K562 (cell line): ENCODE measurements around the gene ASPG. TPM values are rescaled to one million over a fixed set of nuclear protein-coding genes. Genes with fewer than 3 reads are reported as not detected.

Source experiments
- ATAC-seq: fragments of 200-7000 bp; cut with Tn5 transposase; 3 replicates; pipeline ENCODE4 v1.9.1; 2020; ENCODE audit warnings: moderate library complexity
- BruUV-seq: library from RNA; stranded (reverse); fragments of 400-500 nt; replicated peaks from 2 replicates; lab custom pipeline; 2021; lab: Mats Ljungman, UMichigan
- CTCF ChIA-PET: fragments of 300-600 bp; formaldehyde crosslinking; extraction: SDS; loops from one replicate; lab custom pipeline; 2021; ENCODE audit warnings: low intra/inter-chr PET ratio; lab: Yijun Ruan, JAX
- POLR2A ChIA-PET: fragments of 300-600, 350-650 bp; sonication (Branson Sonifier 250); formaldehyde crosslinking; extraction: SDS; loops from one replicate; lab custom pipeline; 2021; ENCODE audit warnings: antibody characterized with exemption, inconsistent platforms; lab: Yijun Ruan, JAX
- DNase-seq, 4 experiments: peaks; one replicate each; pipeline versions ENCODE4 v3.0.0 to v3.0.0-alpha.2; 2011 to 2018; ENCODE audit warnings: low spot score in 3 of 4, mixed read lengths in 3 of 4; ENCODE audit errors: extremely low read depth in 1 of 4
- FAIRE-seq: peaks from 2 replicates; lab custom pipeline; 2011; peaks lifted over from hg19 to GRCh38; lab: Jason Lieb, UNC
- H2AFZ ChIP-seq: 2 replicates; pipeline ENCODE4 v1.6.0; 2011; ENCODE audit warnings: low read depth, low read length, control low read depth, inconsistent platforms
- H3K27ac ChIP-seq: fragments of 200-600 bp; 3 replicates; pipeline ENCODE4 v1.8.0; 2011; ENCODE audit warnings: low read depth, mild to moderate bottlenecking, control low read depth, inconsistent platforms, low read length, moderate library complexity, mixed read lengths; ENCODE audit errors: extremely low read depth
- H3K27me3 ChIP-seq, 2 experiments: fragments of 300-600 bp in 1 of 2; 2 replicates in 1 of 2; 3 replicates in 1 of 2; pipeline versions ENCODE4 v1.6.0 to v1.8.0; 2011; ENCODE audit warnings: inconsistent platforms in 2 of 2, low read length in 2 of 2, mild to moderate bottlenecking in 1 of 2, mixed read lengths in 1 of 2, moderate library complexity in 1 of 2; ENCODE audit not compliant: control insufficient read depth in 2 of 2, insufficient read depth in 2 of 2
- H3K36me3 ChIP-seq: fragments of 300-600 bp; 3 replicates; pipeline ENCODE4 v1.8.0; 2011; ENCODE audit warnings: mild to moderate bottlenecking, low read length, inconsistent platforms; ENCODE audit not compliant: control insufficient read depth, insufficient read depth
- H3K4me1 ChIP-seq, 2 experiments: fragments of 200-600 bp in 1 of 2; replicated peaks in 1 of 2; 2 replicates in 1 of 2; 3 replicates in 1 of 2; pipeline versions ENCODE4 v1.5.1 to v1.8.0; 2011; ENCODE audit warnings: inconsistent platforms in 2 of 2, low read length in 2 of 2, mild to moderate bottlenecking in 1 of 2, mixed read lengths in 1 of 2, moderate library complexity in 1 of 2; ENCODE audit not compliant: control insufficient read depth in 2 of 2, insufficient read depth in 2 of 2
- H3K4me2 ChIP-seq: 2 replicates; pipeline ENCODE4 v1.6.1; 2011; ENCODE audit warnings: low read length, control low read depth, inconsistent platforms, mixed read lengths; ENCODE audit not compliant: insufficient read depth
- H3K4me3 ChIP-seq: fragments of 200-600 bp; sonication (generic), shearing (Covaris generic); 2 replicates; pipeline ENCODE4 v1.5.1; 2016; ENCODE audit warnings: control low read depth, inconsistent platforms
- H3K79me2 ChIP-seq: fragments of 200-600 bp; 3 replicates; pipeline ENCODE4 v1.8.0; 2011; ENCODE audit warnings: low read length, inconsistent platforms; ENCODE audit not compliant: control insufficient read depth, insufficient read depth
- H3K9ac ChIP-seq, 2 experiments: 2 replicates each; pipeline versions ENCODE4 v1.6.0 to v1.6.1; 2011; ENCODE audit warnings: low read depth in 2 of 2, low read length in 2 of 2, control low read depth in 1 of 2, inconsistent platforms in 1 of 2, mild to moderate bottlenecking in 1 of 2, mixed read lengths in 1 of 2; ENCODE audit not compliant: insufficient read depth in 1 of 2
- H3K9me1 ChIP-seq: one replicate; pipeline ENCODE4 v1.6.0; 2011; ENCODE audit warnings: inconsistent platforms, mild to moderate bottlenecking, low read length, moderate library complexity; ENCODE audit not compliant: control insufficient read depth, insufficient read depth
- H3K9me3 ChIP-seq: replicated peaks from 2 replicates; pipeline ENCODE4 v1.5.1; 2011; ENCODE audit warnings: low read depth, low read length, inconsistent platforms; ENCODE audit not compliant: control insufficient read depth, insufficient read depth
- H4K20me1 ChIP-seq: replicated peaks from 2 replicates; pipeline ENCODE4 v1.6.1; 2011; ENCODE audit warnings: low read length, inconsistent platforms, mixed read lengths; ENCODE audit not compliant: control insufficient read depth, insufficient read depth
- E4F1 ChIP-seq: fragments of 250-450 bp; sonication (Bioruptor Pico); IDR thresholded peaks from 2 replicates; pipeline ENCODE4 v1.5.0; 2021; ENCODE audit warnings: mild to moderate bottlenecking, borderline replicate concordance
- LARP7 ChIP-seq: fragments of 450-650 bp; IDR thresholded peaks from 2 replicates; pipeline ENCODE4 v1.6.1; 2016
- ZNF253 ChIP-seq: fragments of 250-450 bp; sonication (Bioruptor Pico); conservative IDR thresholded peaks from 2 replicates; pipeline ENCODE4 v1.6.1; 2021; ENCODE audit warnings: mild to moderate bottlenecking
- WGBS: fragments of 100-300 bp; shearing (Covaris generic); methylation state at CpG from one replicate; pipeline ENCODE4 v1.1.6; 2016; ENCODE audit warnings: low coverage, mixed read lengths; ENCODE audit not compliant: insufficient coverage; ENCODE audit errors: missing lambda C conversion rate; 5-methylcytosine and 5-hydroxymethylcytosine counted together
- in situ Hi-C: fragments of 300-500 bp; cut with MboI; formaldehyde crosslinking; loops from 4 replicates; pipeline ENCODE4 v1.15.0; 2018; ENCODE audit warnings: inconsistent platforms, mixed read lengths
- intact Hi-C: fragments of 100-400 bp; cut with micrococcal nuclease; formaldehyde crosslinking; loops from 2 replicates; pipeline ENCODE4 v1.14.2; 2022
- polyA plus RNA-seq, 8 experiments: library from polyadenylated mRNA; depleted of rRNA in 4 of 8; stranded (reverse) in 5 of 8; unstranded in 3 of 8; fragments of >200 nt; fragmentation: Nextera tagmentation in 2 of 8; fragmentation: Illumina TruSeq in 1 of 8; extraction: Ambion mirVana in 2 of 8; extraction: Trizol in 1 of 8; gene quantifications; 2 replicates each; pipeline versions ENCODE4 v1.2.1 to v1.2.3, GENCODE V29; 2011 to 2014; ENCODE audit warnings: inconsistent platforms in 1 of 8, missing spikeins in 1 of 8
- total RNA-seq, 7 experiments: library from RNA; depleted of rRNA in 6 of 7; stranded (reverse); fragments of >200 nt in 6 of 7; fragmentation: Illumina TruSeq in 2 of 7; extraction: Trizol in 2 of 7; gene quantifications; 2 replicates each; pipeline versions ENCODE4 v1.2.1 to v1.2.3, GENCODE V29; 2011 to 2021; ENCODE audit warnings: low replicate concordance in 1 of 7

ASPG gene
- total and polyA plus RNA-seq, 9 of the 15 experiments (the other 6 are each of a cell fraction or from before 2014, with no cell fraction given): 0.18 TPM; not detected in 8

GRCh38 chr14:104054222-104054905 is 31.1 kb upstream of the ASPG start:
- peaks cover 0 to 20% of the 10 kb centered on the region in 2 experiments; a peak in 2 of 5 replicates for H3K27me3 ChIP-seq

More at GRCh38 chr14:104054222-104054905, 31.1 kb upstream of the ASPG start:
- DNase-seq (no peak), ATAC-seq (no peak), FAIRE-seq (no peak)
- Histone ChIP-seq H3K9me1 (no peaks in the 10 kb centered on the region), H3K4me2 (no peak overlapping the region), H3K4me1 (no peaks in the 10 kb centered on the region), H3K4me3 (no peak overlapping the region), H3K9me3 (no peaks in the 10 kb centered on the region), H3K27ac (no peak overlapping the region), H3K36me3 (no peaks in the 10 kb centered on the region), H3K79me2 (no peaks in the 10 kb centered on the region), H2AFZ (no peak overlapping the region), H4K20me1 (no peaks in the 10 kb centered on the region), H3K9ac (no peak overlapping the region)
- WGBS: 0% methylated on average over 13 of the region's 16 CpGs
- intact Hi-C loops: no loop called here
- ChIA-PET POLR2A (no interaction called here), CTCF (no interaction called here)
- in situ Hi-C loops: no loop called here
- TF ChIP-seq E4F1 (CRISPR knock-in tag) (no peak), ZNF253 (no peak), LARP7 (no peak)
- no TSS peak for BruUV-seq
